Midbrain (tissue), 1 donor: Measurements from ENCODE around the gene CCL27.

Source experiments
- DNase-seq: peaks from one replicate; lab custom pipeline; 2025; lab: John Stamatoyannopoulos, UW

CCL27 gene

GRCh38 chr9:34684816-34685215 is 22.4 kb upstream of the CCL27 start:
- DNase-seq = no peak

DNA sequence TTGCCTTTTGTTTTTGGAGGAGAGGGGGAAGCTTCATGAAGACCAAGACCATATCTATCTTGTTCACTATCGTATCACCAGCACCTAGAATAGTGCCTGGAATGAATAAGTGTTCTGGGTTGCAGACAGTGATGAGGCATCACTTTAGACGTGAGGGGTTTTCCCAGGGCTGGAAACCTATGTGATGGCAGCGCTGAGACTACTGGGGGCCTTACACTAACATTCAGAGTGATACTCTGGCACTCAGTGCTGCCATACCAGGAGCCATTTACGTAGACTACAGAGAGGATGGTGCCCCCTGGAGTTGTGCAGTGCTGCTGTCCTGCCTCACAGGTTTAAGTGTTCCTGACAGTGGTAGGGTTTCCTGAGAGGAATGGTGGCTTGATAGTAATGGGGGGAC is 21.7 kb upstream of the CCL27 start:
- DNase-seq = no peak

DNA sequence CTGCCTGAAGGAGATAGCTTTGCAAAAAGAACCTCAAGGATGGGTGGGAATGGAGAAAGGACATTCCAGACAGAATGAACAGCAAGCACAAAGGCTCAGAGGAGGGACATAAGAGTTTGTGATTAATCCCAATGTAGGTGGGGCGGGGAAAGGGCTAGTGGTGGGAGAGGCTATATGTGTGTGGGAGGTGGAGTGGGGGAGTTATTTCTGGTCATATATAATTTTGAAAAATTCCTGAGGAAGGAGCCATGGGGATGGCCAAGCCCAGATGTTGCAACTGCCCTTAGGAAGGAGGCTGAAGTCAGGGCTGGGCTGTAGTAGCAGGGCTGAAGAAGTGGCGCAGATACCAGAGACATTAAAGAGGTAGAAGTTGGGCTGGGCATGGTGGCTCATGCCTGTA is 13.4 kb upstream of the CCL27 start:
- no peak for DNase-seq

- no peak for DNase-seq
These were observed 12.7 kb upstream of the CCL27 start for GRCh38 chr9:34675048-34675714.

- DNase-seq = no peak
These were observed 12.0 kb upstream of the CCL27 start for GRCh38 chr9:34674440-34674839.

DNA sequence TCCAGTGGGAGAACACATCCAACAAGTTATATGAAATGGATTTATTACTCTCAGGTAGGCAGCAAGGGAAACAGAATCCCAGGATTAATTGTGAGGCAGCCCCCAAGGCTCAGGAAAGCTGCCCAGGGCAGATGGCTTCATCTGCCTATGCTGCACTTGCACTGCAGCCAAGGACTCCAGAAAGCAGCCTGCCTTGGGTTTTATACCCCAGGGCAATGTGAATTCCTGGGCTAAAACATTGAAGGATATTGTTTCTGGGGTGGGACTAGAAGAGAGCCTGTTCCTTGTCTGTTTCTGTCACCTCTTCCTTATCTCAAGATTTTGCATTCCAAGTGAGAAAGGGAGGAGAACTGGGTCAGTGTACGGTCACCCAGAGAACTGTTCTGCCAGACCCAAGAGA is 8.8 kb upstream of the CCL27 start:
- DNase-seq = no peak

- no peak for DNase-seq
These were observed 7.5 kb upstream of the CCL27 start for GRCh38 chr9:34669809-34670562.

- DNase-seq = peak; percentile 94
These were observed 3.2 kb upstream of the CCL27 start for GRCh38 chr9:34665381-34666250.

- DNase-seq = no peak
These were observed 2.6 kb upstream of the CCL27 start for GRCh38 chr9:34665067-34665380.

- DNase-seq = peak; percentile 84
These were observed 2.0 kb upstream of the CCL27 start for GRCh38 chr9:34664281-34665066.

- DNase-seq = no peak
These were observed 797 bp upstream of the CCL27 start for GRCh38 chr9:34663303-34663605.

- no peak for DNase-seq
These were observed 2.7 kb downstream of the CCL27 start for GRCh38 chr9:34659592-34660253.

DNA sequence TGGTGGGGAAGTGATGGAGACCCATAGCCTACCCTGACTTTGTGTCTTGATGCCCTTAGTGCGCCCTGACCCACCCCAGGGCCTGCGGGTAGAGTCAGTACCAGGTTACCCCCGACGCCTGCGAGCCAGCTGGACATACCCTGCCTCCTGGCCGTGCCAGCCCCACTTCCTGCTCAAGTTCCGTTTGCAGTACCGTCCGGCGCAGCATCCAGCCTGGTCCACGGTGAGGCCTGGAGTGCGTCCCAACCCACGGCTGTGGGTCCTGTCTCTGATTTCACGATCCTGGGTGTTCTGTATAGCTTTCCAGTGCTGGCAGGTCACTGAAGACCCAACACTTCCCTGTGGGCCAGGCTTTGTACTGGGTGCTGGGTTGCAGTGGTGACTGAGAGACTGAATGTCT is 4.0 kb downstream of the CCL27 start:
- no peak for DNase-seq

GRCh38 chr9:34656992-34657391 is 5.5 kb downstream of the CCL27 start:
- no peak for DNase-seq

GRCh38 chr9:34655394-34655793 is 7.1 kb downstream of the CCL27 start:
- no peak for DNase-seq

DNA sequence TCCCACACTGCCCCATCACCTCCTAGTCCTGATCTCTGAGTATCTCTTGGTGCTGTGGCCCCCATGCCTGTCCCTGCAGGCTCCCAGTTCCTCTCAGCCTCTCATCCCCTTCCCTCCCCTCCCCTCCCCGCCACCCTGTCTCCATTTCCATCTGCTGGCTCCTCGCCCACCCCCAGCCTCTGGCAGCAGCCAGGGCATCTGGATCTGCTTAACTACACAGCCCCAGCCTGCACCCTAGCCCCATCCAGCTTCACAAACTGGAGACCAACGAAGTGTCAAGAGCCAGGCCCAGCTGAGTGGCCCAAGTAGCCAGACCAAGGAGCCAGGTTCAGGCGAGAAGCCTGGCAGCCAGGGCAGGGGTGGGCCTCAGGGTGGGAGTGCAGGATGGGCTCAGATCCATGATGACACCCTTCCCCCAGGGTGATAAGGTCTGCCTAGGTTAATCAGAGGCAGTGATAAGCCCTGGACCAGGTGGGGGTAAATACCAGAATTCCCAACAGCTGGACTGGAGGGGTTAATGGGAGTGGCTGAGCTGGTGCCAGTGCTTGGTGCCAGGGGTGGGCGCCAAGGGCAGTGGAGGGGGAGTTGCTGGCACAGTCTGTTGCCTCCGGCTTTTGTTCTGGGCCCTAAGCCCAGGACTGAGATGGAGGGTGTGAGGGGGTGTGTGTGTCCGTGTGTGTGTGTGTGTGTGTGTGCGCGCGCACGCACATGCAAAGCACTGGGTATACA is 8.0 kb downstream of the CCL27 start:
- peak; percentile 81 for DNase-seq

DNA sequence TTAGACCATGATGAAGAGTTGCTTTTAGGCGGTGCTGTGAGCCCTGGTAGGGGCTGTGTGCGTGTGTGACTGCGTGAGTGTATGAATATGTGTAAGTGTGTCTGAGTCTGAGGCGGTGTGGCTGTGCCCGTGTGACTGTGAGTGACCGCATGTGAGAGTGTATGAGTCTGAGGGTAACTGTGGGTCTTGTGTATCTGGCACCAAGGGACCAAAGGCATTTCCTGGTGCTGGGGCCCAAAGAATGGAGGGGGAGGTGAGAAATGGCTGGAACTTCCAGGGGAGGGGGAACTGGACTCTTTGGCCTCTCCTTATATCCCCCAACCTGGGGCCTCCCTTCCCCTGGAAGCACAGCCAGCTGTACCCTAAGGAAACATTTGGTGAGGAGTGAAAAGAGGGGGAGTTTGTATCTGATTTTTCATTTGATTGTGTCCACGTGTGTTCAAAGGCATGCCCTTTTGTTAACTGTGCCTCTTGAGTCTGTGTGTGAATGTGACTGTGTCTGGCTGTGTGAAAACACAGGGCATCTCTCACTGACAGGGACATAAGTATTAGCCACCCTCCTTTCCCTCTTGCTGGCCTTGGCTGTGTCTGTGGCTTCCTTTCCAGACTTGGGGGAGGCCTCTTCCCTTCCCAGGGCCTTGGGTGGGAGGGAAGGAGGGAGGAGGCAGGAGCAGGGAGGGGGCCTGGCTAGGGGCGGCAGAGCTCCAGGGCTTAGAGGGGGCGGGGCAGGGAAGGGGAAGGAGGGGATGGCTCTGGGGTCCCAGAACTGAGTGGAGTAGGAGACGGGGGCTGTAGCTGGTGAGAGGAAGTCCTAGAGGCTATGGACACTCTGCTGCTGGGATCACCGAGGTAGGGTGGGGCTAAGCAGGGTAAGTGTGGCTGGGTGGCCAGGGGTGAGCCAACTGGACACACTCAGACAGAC is 9.0 kb downstream of the CCL27 start:
- DNase-seq = no peak

DNA sequence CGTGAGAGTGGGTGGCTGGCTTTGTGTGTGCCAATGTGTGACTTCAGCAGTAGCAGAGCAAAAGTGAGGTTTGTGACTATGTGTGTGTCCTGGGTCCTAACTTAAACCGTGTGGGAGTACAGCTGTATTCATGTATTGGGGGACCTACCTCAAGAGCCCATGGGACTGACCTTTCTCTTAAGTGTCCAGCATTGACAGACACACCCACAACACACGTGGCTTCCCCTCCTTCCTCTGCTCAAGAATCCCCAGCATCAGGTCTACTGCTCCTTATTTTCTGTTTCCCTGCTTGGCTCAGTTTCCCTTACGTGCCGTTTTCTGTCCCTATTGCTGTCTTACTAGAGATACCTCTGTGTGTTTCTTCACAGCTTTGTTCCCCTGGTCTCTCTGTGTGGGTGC is 9.9 kb downstream of the CCL27 start:
- DNase-seq = no peak

GRCh38 chr9:34651876-34652601 is 10.4 kb downstream of the CCL27 start, which contains the start of gene IL11RA:
TSS of gene IL11RA (plus strand) at chr9:34652185. CDS start at chr9:34655218, 3,033 bp downstream.
- DNase-seq = peak; percentile 89
